Measurements from ENCODE around the gene CYP3A4.

DNA sequence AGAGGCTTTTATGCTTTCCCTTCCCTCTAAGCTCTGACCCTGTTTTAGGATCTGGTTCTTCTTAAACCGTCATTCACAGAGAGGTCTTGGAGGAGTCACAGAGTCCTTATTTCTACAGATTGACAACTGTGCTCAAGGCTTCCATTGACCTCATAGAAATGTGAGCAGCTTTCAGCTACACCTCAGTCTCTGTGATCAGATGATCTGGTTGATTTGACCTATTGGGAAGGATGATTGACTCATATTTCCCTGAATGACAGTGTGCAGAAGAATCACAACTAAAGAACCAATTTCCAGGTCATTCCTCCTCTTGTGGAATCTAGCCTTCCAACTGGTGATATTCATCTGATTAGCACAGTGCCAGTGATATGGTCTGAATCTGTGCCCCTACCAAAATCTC lies 3.4 kb downstream of the CYP3A4 start:
- TF ChIP-seq CTCF (IDR thresholded peaks at IDR 0.05; ENCODE audit: low read depth, low read length): no peak
- no peak for TF ChIP-seq MYC (IDR thresholded peaks at IDR 0.05; ENCODE audit: low read depth, low read length)
- TF ChIP-seq POLR2A (IDR thresholded peaks at IDR 0.05; ENCODE audit: extremely low read depth, insufficient read length): no peak
- TF ChIP-seq MAX (IDR thresholded peaks at IDR 0.05; ENCODE audit: low read depth, low read length): no peak

All from NB4 (cell line).